ENCODE data around the gene ACOT2. TPM values are rescaled to one million over a fixed set of nuclear protein-coding genes. Genes with fewer than 3 reads are reported as not detected.
"Not testable (repeated sequence)": the region's sequence is repeated elsewhere in the genome, so short reads cannot be mapped to it uniquely, and the experiment has no call there.

Gene ACOT2
- total and polyA plus RNA-seq, 4 donors = 22.4 to 61.9 (median 31.6) TPM

- H3K9ac ChIP-seq (ENCODE audit: insufficient read depth in 1 of 2, low read length in 2 of 2); H3K4me1 ChIP-seq (ENCODE audit: control insufficient read depth in 5 of 5, insufficient read depth in 5 of 5, low read length in 5 of 5); ATAC-seq (ENCODE audit: insufficient read depth, low FRiP score); H3K27ac ChIP-seq (ENCODE audit: low read depth in 1 of 2, low read length in 1 of 2); H3K4me3 ChIP-seq; DNase-seq; H3K36me3 ChIP-seq (ENCODE audit: control insufficient read depth in 4 of 4, insufficient read depth in 4 of 4, low read length in 4 of 4); H3K9me3 ChIP-seq (ENCODE audit: control insufficient read depth in 4 of 4, insufficient read depth in 3 of 4, low read length in 3 of 4); H3K27me3 ChIP-seq (ENCODE audit: control insufficient read depth in 3 of 3, insufficient read depth in 3 of 3, low read length in 2 of 3): not testable (repeated sequence)
- 90% methylated on average over 3 of the region's 3 CpGs; no CpG with 5 or more reads in 1 of the 2 donors for WGBS, 2 donors
Measured at GRCh38 chr14:73549097-73549496, 19.9 kb upstream of the ACOT2 start.

- H3K4me3 ChIP-seq; H3K4me1 ChIP-seq (ENCODE audit: control insufficient read depth in 5 of 5, insufficient read depth in 5 of 5, low read length in 5 of 5); H3K9ac ChIP-seq (ENCODE audit: insufficient read depth in 1 of 2, low read length in 2 of 2); H3K9me3 ChIP-seq (ENCODE audit: control insufficient read depth in 4 of 4, insufficient read depth in 3 of 4, low read length in 3 of 4); H3K27me3 ChIP-seq (ENCODE audit: control insufficient read depth in 3 of 3, insufficient read depth in 3 of 3, low read length in 2 of 3); ATAC-seq (ENCODE audit: insufficient read depth, low FRiP score); DNase-seq; H3K27ac ChIP-seq (ENCODE audit: low read depth in 1 of 2, low read length in 1 of 2); H3K36me3 ChIP-seq (ENCODE audit: control insufficient read depth in 4 of 4, insufficient read depth in 4 of 4, low read length in 4 of 4): not testable (repeated sequence)
- WGBS, 2 donors = 98% methylated on average over 4 of the region's 6 CpGs; no CpG with 5 or more reads in 1 of the 2 donors
Measured at GRCh38 chr14:73549889-73550524, 19.0 kb upstream of the ACOT2 start.

GRCh38 chr14:73553845-73554244, 15.2 kb upstream of the ACOT2 start:
- TF ChIP-seq CTCF (IDR thresholded peaks at IDR 0.05; ENCODE audit: control extremely low read depth, extremely low read depth) = no peak
- H3K4me1 ChIP-seq (ENCODE audit: control insufficient read depth in 5 of 5, insufficient read depth in 5 of 5, low read length in 5 of 5) = no peaks in the 10 kb centered on the region
- no peak for ATAC-seq (ENCODE audit: insufficient read depth, low FRiP score)
- H3K9ac ChIP-seq (ENCODE audit: insufficient read depth in 1 of 2, low read length in 2 of 2) = no peak overlapping the region
- H3K36me3 ChIP-seq (ENCODE audit: control insufficient read depth in 4 of 4, insufficient read depth in 4 of 4, low read length in 4 of 4) = no peaks in the 10 kb centered on the region
- no peak overlapping the region for H3K4me3 ChIP-seq
- WGBS, 2 donors = 98% methylated on average over 4 of the region's 4 CpGs; no CpG with 5 or more reads in 1 of the 2 donors
- no peak for DNase-seq
- H3K9me3 ChIP-seq (ENCODE audit: control insufficient read depth in 4 of 4, insufficient read depth in 3 of 4, low read length in 3 of 4) = no peaks in the 10 kb centered on the region
- H3K27ac ChIP-seq (ENCODE audit: low read depth in 1 of 2, low read length in 1 of 2) = no peak overlapping the region
- no peaks in the 10 kb centered on the region for H3K27me3 ChIP-seq (ENCODE audit: control insufficient read depth in 3 of 3, insufficient read depth in 3 of 3, low read length in 2 of 3)

- not testable (repeated sequence) for H3K4me1 ChIP-seq (ENCODE audit: control insufficient read depth in 5 of 5, insufficient read depth in 5 of 5, low read length in 5 of 5); H3K27me3 ChIP-seq (ENCODE audit: control insufficient read depth in 3 of 3, insufficient read depth in 3 of 3, low read length in 2 of 3); H3K4me3 ChIP-seq; H3K36me3 ChIP-seq (ENCODE audit: control insufficient read depth in 4 of 4, insufficient read depth in 4 of 4, low read length in 4 of 4); H3K27ac ChIP-seq (ENCODE audit: low read depth in 1 of 2, low read length in 1 of 2); H3K9me3 ChIP-seq (ENCODE audit: control insufficient read depth in 4 of 4, insufficient read depth in 3 of 4, low read length in 3 of 4); DNase-seq; H3K9ac ChIP-seq (ENCODE audit: insufficient read depth in 1 of 2, low read length in 2 of 2); ATAC-seq (ENCODE audit: insufficient read depth, low FRiP score)
- WGBS, 2 donors = 39% methylated on average over 2 of the region's 2 CpGs; no CpG with 5 or more reads in 1 of the 2 donors
Measured at GRCh38 chr14:73557201-73557600, 11.8 kb upstream of the ACOT2 start.

GRCh38 chr14:73558238-73558637, 10.8 kb upstream of the ACOT2 start:
- not testable (repeated sequence) for H3K27me3 ChIP-seq (ENCODE audit: control insufficient read depth in 3 of 3, insufficient read depth in 3 of 3, low read length in 2 of 3); H3K9ac ChIP-seq (ENCODE audit: insufficient read depth in 1 of 2, low read length in 2 of 2); H3K27ac ChIP-seq (ENCODE audit: low read depth in 1 of 2, low read length in 1 of 2); H3K4me1 ChIP-seq (ENCODE audit: control insufficient read depth in 5 of 5, insufficient read depth in 5 of 5, low read length in 5 of 5); H3K4me3 ChIP-seq; H3K36me3 ChIP-seq (ENCODE audit: control insufficient read depth in 4 of 4, insufficient read depth in 4 of 4, low read length in 4 of 4); H3K9me3 ChIP-seq (ENCODE audit: control insufficient read depth in 4 of 4, insufficient read depth in 3 of 4, low read length in 3 of 4); DNase-seq; ATAC-seq (ENCODE audit: insufficient read depth, low FRiP score)
- WGBS, 2 donors = 82% methylated on average over 1 of the region's 2 CpGs; no CpG with 5 or more reads in 1 of the 2 donors

GRCh38 chr14:73562256-73562655, 6.8 kb upstream of the ACOT2 start:
- not testable (repeated sequence) for H3K9ac ChIP-seq (ENCODE audit: insufficient read depth in 1 of 2, low read length in 2 of 2); DNase-seq; H3K27me3 ChIP-seq (ENCODE audit: control insufficient read depth in 3 of 3, insufficient read depth in 3 of 3, low read length in 2 of 3); H3K27ac ChIP-seq (ENCODE audit: low read depth in 1 of 2, low read length in 1 of 2); H3K9me3 ChIP-seq (ENCODE audit: control insufficient read depth in 4 of 4, insufficient read depth in 3 of 4, low read length in 3 of 4); H3K4me3 ChIP-seq; H3K36me3 ChIP-seq (ENCODE audit: control insufficient read depth in 4 of 4, insufficient read depth in 4 of 4, low read length in 4 of 4); H3K4me1 ChIP-seq (ENCODE audit: control insufficient read depth in 5 of 5, insufficient read depth in 5 of 5, low read length in 5 of 5); ATAC-seq (ENCODE audit: insufficient read depth, low FRiP score)
- 94 to 96% methylated on average over 7 of the region's 7 CpGs for WGBS, 2 donors

- H3K9me3 ChIP-seq (ENCODE audit: control insufficient read depth in 4 of 4, insufficient read depth in 3 of 4, low read length in 3 of 4); H3K27ac ChIP-seq (ENCODE audit: low read depth in 1 of 2, low read length in 1 of 2); H3K36me3 ChIP-seq (ENCODE audit: control insufficient read depth in 4 of 4, insufficient read depth in 4 of 4, low read length in 4 of 4); H3K27me3 ChIP-seq (ENCODE audit: control insufficient read depth in 3 of 3, insufficient read depth in 3 of 3, low read length in 2 of 3); DNase-seq; H3K4me3 ChIP-seq; H3K4me1 ChIP-seq (ENCODE audit: control insufficient read depth in 5 of 5, insufficient read depth in 5 of 5, low read length in 5 of 5); H3K9ac ChIP-seq (ENCODE audit: insufficient read depth in 1 of 2, low read length in 2 of 2); ATAC-seq (ENCODE audit: insufficient read depth, low FRiP score): not testable (repeated sequence)
- 82 to 91% methylated on average over 6 of the region's 6 CpGs for WGBS, 2 donors
Measured at GRCh38 chr14:73562696-73563095, 6.3 kb upstream of the ACOT2 start.

Measured in lung (tissue), 12 donors.